RPMI8226 (cell line): ENCODE data around the gene C6orf136.

Experiments
- DNase-seq: peaks from one replicate; pipeline ENCODE4 v3.0.0-alpha.2; 2015

C6orf136 gene, protein sequence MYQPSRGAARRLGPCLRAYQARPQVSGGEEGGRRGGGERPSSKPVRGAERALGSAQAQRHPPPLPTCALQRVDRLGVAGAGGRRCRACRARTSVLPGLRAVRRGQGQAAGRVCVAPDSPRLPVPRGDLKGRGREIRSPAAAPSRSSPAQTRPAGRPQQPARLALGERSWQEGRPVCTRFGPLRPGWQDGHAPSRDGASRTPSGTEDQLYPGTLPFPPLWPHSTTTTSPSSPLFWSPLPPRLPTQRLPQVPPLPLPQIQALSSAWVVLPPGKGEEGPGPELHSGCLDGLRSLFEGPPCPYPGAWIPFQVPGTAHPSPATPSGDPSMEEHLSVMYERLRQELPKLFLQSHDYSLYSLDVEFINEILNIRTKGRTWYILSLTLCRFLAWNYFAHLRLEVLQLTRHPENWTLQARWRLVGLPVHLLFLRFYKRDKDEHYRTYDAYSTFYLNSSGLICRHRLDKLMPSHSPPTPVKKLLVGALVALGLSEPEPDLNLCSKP

DNA sequence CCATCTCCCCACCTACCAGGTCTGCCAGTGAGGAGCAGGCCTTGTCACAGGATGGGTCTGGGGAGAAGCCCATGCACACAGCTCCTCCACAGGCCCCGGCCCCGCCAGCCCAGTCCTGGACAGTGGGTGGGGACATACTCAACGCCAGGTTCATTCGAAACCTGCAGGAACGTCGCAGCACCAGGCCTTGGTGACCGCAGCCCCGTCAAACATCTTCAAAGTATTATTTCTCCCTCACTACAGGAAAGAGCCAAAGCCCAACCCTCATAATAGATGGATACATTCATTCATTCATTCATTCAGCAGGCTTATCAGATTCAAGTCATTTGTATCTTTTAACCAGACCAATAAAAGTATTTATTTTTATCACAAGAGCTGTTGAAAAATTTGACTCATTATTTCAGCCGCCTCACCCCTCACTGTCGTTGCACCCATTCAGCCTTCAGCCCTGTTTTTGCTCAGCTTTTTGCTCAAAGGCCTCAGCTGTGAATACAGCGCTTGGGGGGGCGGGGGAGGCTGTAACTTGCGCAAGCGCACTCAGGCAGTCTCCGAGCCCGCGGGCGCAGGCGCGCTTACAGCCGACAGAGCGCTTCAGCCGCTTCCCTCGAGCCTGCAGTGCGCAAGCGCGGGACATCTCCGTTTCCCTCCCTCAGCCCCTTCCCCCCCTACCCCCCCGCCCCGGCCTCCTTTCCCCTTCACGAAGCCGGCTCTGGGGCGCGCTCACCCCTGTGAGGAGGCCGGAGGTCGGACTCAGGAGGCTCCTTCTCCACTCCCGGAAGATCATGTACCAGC, at the start of gene C6orf136:
Gene C6orf136 (plus strand): TSS at position 684 of the 792 bp plus-strand sequence. CDS start 99 bp downstream, at position 783.
- peak; percentile 98 for DNase-seq

DNA sequence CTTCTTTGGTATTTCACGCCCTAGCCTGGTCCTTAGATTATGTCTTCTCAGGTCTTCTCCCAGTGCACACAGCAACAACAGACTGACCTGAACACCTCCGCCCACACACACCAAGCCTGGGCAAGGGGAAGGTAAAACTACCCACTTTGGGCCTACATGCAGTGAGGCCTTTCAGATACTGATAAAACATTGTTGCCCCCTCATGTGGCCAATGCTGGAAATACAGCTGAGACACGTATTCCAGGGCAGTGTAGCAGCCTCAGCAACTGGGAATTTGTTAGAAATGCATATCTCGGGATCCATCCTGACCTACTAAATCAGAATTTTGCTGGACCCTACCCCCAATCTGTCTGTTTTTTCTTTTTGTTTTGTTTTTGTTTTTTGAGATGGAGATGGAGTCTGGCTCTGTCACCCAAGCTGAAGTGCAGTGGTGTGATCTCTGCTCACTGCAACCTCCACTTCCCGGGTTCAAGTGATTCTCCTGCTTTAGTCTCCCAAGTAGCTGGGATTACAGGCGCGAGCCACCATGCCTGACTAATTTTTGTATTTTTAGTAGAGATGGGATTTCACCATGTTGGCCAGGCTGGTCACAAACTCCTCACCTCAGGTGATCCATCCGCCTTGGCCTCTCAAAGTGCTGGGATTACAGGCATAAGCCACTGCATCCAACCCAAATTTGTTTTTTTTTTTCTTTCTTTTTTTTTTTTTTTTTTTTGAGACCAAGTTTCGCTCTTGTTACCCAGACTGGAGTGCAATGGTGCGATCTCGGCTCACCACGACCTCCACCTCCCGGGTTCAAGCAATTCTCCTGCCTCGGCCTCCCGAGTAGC, 49.4 kb upstream of the C6orf136 start:
- peak; percentile 85 for DNase-seq

DNA sequence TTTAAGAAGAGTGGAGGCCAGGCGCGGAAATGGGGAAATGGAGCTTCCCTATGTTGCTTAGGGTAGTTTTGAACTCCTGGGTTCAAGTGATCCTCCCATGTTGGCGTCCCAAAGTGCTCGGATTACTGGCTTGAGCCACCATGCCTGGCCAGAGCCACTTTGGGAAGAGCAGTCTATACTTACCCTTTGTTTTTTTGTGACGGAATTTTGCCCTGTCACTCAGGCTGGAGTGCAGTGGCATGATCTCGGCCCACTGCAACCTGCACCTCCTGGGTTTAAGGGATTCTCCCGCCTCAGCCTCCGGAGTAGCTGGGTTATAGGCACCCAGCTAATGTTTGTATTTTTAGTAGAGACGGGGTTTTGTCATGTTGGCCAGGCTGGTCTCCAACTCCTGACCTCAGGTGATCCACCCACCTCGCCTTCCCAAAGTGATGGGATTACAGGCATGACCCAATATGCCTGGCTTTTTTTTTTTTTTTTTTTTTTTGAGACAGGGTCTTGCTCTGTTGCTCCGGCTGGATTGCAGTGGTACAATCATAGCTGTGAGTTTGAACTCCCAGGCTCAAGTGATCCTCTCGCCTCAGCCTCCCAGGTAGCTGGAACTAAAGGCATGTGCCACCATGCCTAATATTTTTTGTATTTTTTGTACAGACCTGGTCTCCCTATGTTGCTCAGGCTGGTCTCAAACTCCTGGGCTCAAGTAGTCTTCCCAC, 47.9 kb upstream of the C6orf136 start:
- no peak for DNase-seq

DNA sequence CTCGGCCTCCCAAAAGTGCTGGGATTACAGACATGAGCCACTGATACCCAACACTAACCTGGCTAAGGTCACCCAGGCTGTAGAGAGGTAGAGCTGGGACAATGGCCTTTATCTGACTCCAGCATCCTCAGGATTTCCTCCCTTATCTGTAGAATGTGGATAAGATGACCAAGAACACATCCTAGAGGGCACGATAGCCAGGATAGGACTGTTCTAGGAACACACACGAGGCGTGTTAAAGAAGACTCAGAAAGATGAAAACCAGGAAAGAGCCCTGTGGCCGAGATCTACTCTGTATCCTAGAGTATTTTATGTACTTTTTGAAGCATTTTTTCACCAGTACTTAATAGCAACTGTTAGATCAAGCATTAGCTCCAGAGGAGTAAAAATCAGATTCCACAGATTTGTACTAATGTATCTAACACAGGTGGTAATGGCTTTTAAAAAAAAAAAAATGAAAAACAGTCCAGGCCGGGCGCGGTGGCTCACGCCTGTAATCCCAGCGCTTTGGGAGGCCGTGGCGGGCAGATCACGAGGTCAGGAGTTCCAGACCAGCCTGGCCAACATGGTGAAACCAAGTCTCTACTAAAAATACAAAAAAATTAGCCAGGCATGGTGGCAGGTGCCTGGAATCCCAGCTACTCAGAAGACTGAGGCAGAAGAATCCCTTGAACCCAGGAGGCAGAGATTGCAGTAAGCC, 47.2 kb upstream of the C6orf136 start:
- no peak for DNase-seq

DNA sequence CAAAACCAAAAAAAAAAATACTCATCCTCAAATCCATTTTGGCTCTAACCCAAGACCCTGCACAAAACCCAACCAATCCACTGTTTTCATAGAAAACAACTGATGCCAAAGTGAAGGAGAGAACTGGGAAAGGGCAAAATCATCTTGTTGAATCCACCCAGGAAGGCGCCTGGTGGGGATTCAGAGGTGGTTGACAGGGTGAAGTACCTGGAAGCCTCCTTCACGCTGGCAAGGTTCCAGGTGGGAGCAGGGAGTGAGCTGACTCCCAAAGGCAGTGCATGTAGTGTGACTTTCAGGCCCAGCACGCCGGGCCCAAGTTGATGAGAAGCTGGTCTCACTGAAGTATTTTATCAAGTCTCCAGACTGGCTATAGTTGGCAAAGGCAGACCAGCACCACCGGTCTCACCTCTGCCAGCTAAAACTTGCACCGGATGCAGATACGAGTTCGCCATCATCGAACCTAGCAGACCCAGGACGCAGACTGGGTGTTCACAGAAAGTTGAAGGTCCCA, 46.4 kb upstream of the C6orf136 start:
- no peak for DNase-seq

DNA sequence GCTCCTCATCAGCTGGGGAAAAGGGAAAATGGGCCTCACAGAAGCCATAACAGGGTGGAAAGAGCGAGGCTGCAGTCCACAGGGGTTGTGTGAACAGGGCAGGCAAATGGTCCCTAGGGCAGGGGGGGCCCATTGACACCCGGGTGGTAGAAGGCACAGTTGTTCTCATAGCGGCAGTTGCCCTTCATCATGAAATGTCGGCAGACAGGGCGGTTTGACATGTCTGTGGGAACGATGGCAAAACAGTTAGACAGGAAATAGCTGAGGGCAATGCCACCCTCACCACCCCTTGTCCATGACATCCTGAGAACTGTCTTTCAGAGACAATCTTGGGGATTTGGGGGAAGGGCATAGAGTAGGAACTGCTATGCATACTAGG, 45.5 kb upstream of the C6orf136 start:
- peak; percentile 10 for DNase-seq

DNA sequence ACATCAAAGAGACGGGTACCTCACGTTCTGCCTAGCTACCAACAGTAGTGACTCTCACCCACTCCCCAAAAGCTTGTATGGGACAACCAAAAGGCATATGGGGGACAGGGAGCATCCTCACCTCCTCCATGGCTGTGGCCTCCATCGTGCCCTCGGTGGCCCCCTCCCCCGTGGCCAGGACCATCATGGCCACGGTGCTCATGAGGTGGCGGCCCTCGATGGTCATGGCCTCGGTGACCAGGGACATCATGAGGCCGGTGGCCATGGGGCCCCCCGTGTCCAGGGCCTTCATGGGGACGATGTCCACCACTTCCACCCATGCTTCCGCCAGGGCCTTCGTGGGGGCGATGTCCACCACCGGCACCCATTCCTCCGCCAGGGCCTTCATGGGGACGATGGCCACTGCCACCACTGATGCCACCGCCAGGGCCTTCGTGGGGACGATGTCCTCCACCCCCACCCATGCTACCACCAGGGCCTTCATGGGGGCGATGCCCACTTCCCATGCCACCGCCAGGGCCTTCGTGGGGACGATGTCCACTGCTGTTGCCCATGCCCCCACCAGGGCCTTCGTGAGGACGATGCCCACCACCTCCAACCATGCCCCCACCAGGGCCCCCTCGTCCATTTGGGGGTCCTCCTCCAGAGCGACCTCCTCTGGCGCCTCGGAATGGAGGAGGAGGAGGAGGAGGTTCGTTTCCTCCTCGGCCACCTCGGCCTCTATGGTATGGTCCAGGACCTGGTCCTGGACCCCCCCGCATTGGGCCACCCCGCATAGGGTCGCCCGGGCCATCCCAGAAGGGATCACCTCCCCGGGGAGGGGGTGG, 44.9 kb upstream of the C6orf136 start:
- DNase-seq, result no peak

DNA sequence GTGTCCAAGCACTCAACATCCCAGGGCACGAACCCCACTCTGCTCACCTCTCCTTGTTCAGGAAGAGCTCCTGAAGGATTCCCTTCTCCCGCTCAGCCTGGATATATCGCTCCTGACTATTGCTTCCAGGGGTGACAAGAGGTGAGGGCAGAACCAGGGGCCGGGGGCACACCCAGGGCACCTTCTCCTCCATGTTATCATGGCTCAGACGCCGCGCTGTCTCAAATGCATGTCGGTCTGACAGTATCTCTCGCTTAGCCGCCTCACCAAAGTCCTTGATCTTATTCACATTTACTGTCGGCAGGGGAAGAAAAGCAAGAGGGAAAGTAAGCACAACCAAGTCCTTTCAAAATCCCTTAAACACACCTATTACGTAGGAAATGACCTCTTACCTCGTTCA, 43.0 kb upstream of the C6orf136 start:
- no peak for DNase-seq

DNA sequence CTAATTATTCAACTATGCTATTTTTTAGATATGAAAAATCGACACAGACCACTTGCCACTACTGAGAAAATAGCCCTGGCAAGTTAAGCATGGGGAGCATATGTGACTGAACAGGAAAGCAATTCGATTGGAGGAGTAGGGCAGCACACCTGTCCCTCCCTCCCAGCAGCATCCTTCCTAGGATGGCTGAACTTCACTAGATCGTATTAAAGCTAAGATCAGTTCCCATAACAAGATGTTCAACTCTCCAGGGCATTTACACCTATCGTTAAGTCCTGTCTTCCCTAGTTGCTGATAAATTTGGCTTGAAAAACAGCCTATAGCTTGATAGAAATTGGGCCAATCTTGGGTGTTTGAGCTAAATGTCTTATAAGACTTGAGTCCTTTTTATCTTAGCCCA, 36.9 kb upstream of the C6orf136 start:
- no peak for DNase-seq

DNA sequence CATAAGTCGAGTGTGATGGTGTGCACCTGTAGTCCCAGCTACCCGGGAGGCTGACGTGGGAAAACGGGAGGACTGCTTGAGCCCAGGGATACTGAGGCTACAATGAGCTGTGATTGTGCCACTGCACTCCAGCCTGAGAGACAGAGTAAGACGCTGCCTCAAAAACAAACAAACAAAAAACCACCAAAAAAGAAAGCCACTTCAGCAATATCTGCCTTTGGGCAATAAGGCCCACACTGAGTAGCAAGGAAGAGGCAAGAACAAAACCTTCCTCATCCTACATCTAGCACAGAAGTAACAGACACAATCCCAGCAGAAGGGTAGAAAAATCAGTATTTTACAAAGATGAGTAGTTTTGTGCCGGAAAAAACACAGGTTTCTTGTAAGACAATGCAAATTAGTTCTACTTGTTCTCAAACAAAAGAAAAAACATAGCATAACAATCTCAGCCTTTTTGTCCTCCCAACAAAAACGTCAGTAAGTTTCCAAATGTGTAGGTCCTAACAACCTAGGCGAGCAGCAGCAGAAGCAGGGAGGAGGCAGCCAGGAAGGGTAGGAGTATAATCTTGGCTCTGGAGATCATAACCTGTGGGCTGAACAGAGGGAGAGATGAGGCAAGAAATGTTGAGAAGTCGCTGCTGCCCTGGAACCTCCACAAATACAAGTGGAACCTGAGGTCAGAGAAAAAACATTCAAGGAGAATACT, 35.6 kb upstream of the C6orf136 start:
- DNase-seq, result no peak

DNA sequence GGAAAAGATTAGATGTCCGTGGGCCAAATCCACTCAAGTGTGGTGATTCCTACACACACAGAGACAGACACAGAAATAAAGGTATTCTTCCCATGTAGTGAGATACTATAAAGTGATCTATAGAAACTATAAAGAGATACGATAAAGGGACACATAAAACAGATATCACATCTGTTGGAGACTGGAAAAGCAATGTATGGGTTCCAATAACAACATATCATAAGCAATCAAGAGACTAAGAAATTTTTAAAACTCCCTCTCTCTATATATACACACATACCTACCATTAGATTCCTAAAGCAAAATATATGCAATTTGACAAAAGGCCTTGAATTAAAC, 35.1 kb upstream of the C6orf136 start:
- DNase-seq, result no peak

DNA sequence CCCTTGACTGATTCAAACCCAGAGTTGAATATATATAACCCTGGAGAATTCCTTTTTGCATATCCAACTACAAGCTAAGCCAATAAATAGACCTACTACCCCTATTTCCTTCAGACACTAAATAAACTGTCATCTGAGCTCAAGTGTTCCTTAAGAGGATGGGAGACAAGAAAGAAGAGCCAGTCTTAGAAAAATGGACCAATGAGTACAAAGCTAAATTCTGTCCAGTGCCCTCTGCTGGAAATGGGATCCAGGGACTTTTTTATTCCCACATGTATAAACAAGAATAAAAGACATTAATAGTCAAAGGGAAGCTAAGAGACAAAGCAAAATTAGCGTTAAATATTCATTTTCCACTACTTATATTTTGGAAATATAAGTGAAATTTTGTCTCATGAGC, 34.7 kb upstream of the C6orf136 start:
- DNase-seq, result no peak

DNA sequence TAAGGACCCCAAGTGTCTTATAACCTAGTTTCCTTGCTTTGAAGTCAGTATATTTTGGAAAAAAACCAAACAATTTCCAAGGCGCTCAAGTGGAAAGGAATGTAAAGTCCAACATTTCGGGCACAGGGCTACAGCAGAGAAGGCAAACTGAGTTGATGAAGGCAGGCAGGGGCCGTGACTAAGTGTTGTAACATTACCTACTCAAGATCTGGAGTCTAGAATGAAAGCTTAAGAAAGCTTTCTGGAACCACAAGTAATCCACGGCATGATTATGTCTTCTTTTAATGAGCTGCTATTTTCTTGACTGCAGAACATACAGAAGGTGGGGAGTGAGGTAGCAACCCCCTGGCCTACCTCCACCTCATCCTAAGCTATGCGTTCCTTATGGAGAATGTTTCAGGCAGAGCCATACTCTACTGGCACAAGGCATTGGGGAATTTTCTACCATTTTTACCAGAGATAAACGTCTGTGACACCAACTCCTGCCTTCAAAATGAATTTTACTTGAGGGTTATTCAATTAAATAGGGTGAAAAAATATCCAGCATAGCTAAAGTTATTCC, 34.2 kb upstream of the C6orf136 start:
- DNase-seq, result no peak

DNA sequence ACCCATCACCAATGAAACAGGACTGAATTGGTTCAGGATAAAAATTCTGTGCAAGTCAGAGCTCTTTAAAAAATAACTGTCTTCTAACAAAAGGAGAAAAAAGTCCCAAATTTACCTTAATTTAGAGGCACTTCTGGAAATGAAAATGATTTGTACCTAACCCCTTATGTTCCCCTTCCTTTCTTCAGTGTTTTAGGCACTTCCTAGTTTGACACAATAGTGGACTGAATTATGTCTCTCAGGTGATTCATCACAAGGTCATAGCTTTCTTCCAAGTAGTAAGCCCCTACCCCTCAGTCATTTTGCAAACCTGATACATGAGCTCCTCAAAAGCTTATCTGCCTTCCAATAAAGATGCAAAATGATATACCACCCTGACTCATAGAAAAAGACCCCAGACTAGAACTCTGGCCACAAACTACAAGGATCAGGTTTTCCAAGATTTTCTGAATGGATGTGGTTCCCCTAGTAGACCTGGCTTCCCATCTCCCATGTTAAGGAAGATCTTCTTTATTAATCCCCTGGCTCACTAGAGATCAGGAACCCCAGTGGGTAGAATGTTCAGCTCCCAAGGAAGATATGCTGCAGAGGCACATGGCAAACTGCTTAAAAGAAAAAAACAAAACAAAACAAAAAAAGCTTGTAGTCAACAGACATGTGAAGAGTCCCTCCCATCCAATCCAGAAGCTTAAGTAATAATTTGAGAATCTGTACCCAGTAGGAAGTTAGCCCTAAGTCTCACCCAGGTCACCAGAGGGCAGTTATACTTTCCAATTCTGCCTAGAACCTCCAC, 33.5 kb upstream of the C6orf136 start:
- DNase-seq, result no peak

DNA sequence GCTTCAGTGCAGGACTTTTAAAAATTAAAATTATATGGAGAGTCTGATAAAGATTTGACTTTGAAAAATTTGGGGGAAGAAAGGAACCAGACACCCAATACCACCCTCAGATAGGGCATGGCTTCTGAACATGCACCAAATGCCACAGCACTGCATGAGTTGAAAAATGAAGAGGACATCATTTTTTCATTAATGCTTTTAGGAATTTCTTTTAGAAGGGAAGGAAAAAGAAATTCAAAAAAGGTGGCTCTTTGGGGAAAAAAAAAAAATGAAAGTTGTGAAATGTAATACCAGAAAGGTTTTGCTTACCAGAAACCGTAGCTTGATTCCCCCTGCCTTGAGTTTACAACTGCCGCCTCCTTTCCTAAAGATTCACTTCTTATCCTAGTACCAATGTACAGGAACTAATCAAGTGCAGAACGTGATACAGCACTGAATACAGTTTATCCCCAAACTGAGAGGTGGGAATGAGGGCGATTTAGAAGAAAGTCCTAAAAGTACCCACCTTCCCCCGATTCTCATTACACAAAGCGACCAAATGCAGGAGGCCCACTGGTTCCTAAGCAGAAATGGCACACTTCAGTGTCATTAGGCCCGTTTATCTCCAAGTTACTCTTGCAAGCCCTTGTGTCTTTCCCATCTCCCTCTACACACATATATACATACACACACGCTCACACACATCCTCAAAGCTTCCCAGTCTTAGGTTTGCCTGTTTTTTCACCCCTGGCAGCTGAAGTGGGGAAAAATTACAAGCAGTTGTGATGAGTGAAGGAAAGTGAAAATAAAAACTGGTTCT, 32.7 kb upstream of the C6orf136 start:
- no peak for DNase-seq

DNA sequence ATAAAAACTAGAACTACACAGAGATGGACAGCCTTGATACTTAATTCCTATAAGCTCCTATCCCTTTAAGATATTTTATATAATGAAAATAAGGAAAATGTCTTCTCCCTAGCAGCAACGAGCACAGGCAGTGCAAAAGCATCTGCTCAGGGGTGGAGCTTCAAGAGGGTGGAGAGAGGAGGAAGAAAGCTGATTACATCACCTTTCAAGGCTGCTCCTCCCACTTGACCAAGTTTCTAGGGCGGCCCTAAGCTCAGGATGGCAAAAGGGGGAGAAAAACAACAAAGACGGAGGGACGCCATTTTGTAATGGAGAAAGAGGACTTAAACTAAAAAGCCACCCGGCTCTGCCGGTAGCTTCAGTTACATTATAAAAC, 32.1 kb upstream of the C6orf136 start:
- DNase-seq, result peak; percentile 98

DNA sequence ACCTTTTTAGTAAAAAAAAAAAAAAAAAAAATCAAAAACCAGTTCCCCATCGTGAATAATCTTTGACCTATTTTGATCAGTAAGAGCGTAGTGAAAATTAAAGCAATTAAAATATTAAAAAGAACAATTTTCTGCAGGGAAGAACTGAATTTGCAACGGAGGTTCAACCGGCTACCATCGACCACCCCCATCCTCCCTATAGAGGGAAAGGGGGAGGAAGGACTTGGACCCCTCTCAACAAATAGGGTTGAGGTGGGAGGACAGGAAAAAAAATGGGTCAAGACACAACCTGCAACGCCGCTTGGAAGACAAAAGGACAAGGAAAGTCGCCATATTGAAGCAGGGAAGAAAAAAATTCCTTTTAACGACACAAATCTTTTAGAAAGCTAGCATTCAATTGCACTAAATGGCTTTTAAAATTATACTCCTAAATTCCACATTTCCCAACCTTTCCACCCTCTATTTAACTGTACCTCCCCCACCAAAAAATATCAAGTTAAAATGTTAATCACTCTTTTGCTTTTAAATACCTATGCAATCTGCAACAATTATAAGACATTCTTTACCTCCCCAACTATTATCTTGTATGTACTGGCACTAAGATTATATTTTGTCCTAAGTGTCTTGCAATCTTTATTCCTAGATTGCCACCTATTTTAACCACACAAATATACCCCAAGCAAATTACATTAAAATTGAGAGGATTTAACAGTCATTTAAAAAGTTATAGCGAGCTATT, 31.5 kb upstream of the C6orf136 start:
- DNase-seq, result peak; percentile 60
